SK-N-SH treated with all-trans-retinoic acid at 6 μM for 48 hours (cell line): ENCODE measurements around the gene SP5.
A peak's percentile ranks its signal among the peaks of the same experiment; 100 is the strongest.

Experiments used
- ATAC-seq: fragments of 200-7000 bp; cut with Tn5 transposase; 3 replicates; pipeline ENCODE4 v1.9.1; 2020; ENCODE audit warnings: mild to moderate bottlenecking, moderate library complexity
- ARNTL ChIP-seq: fragments of 450-650 bp; formaldehyde crosslinking; IDR thresholded peaks from 2 replicates; pipeline ENCODE4 v1.5.0; 2020; ENCODE audit warnings: low read depth, mild to moderate bottlenecking, moderate library complexity, borderline replicate concordance
- BACH2 ChIP-seq: fragments of 250-450 bp; sonication (Bioruptor Pico); IDR thresholded peaks from 2 replicates; pipeline ENCODE4 v1.9.0; 2021; ENCODE audit warnings: mild to moderate bottlenecking, borderline replicate concordance
- CSDC2 ChIP-seq: fragments of 250-450 bp; sonication (Bioruptor Pico); IDR thresholded peaks from 2 replicates; pipeline ENCODE4 v1.5.0; 2020; ENCODE audit warnings: mild to moderate bottlenecking, moderate library complexity
- CSRNP3 ChIP-seq: fragments of 250-450 bp; sonication (Bioruptor Pico); IDR thresholded peaks from 2 replicates; pipeline ENCODE4 v1.5.1; 2021; ENCODE audit warnings: mild to moderate bottlenecking, moderate library complexity
- ESRRG ChIP-seq: fragments of 250-450 bp; sonication (Bioruptor Pico); IDR thresholded peaks from 2 replicates; pipeline ENCODE4 v1.6.1; 2021; ENCODE audit warnings: mild to moderate bottlenecking
- GLIS3 ChIP-seq: fragments of 250-450 bp; sonication (Bioruptor Pico); IDR thresholded peaks from 2 replicates; pipeline ENCODE4 v1.5.0; 2020; ENCODE audit warnings: mild to moderate bottlenecking, moderate library complexity
- OSR1 ChIP-seq: fragments of 250-450 bp; sonication (Bioruptor Pico); IDR thresholded peaks from 2 replicates; pipeline ENCODE4 v1.8.0; 2022; ENCODE audit warnings: moderate library complexity, mild to moderate bottlenecking, inconsistent platforms
- PATZ1 ChIP-seq: fragments of 250-450 bp; sonication (Bioruptor Pico); IDR thresholded peaks from 2 replicates; pipeline ENCODE4 v1.8.0; 2020; ENCODE audit warnings: mild to moderate bottlenecking, moderate library complexity, borderline replicate concordance
- POU6F1 ChIP-seq: fragments of 250-450 bp; sonication (Bioruptor Pico); IDR thresholded peaks from 2 replicates; pipeline ENCODE4 v1.8.0; 2021; ENCODE audit warnings: low read depth, mild to moderate bottlenecking, moderate library complexity, borderline replicate concordance
- PPARA ChIP-seq: fragments of 250-450 bp; sonication (Bioruptor Pico); IDR thresholded peaks from 2 replicates; pipeline ENCODE4 v1.5.0; 2020; ENCODE audit warnings: mild to moderate bottlenecking, borderline replicate concordance
- RARB ChIP-seq: fragments of 250-450 bp; sonication (Bioruptor Pico); IDR thresholded peaks from 2 replicates; pipeline ENCODE4 v1.8.0; 2021; ENCODE audit warnings: mild to moderate bottlenecking, moderate library complexity
- SNAI2 ChIP-seq: fragments of 250-450 bp; sonication (Bioruptor Pico); IDR thresholded peaks from 2 replicates; pipeline ENCODE4 v1.5.0; 2020; ENCODE audit warnings: mild to moderate bottlenecking, moderate library complexity
- TCF4 ChIP-seq: fragments of 250-450 bp; sonication (Bioruptor Pico); IDR thresholded peaks from 2 replicates; pipeline ENCODE4 v1.8.0; 2021; ENCODE audit warnings: mild to moderate bottlenecking, moderate library complexity, borderline replicate concordance
- TOX ChIP-seq: fragments of 250-450 bp; sonication (Bioruptor Pico); IDR thresholded peaks from 2 replicates; pipeline ENCODE4 v1.8.0; 2021; ENCODE audit warnings: mild to moderate bottlenecking, moderate library complexity, borderline replicate concordance
- TSHZ2 ChIP-seq: fragments of 250-450 bp; sonication (Bioruptor Pico); IDR thresholded peaks from 2 replicates; pipeline ENCODE4 v1.5.0; 2020; ENCODE audit warnings: mild to moderate bottlenecking, moderate library complexity
- ZC3H10 ChIP-seq: fragments of 250-450 bp; sonication (Bioruptor Pico); IDR thresholded peaks from 2 replicates; pipeline ENCODE4 v1.5.1; 2021; ENCODE audit warnings: mild to moderate bottlenecking, moderate library complexity
- ZFP30 ChIP-seq: fragments of 450-650 bp; formaldehyde crosslinking; IDR thresholded peaks from 2 replicates; pipeline ENCODE4 v1.5.0; 2022; ENCODE audit warnings: mild to moderate bottlenecking, moderate library complexity
- ZNF565 ChIP-seq: fragments of 450-650 bp; formaldehyde crosslinking; conservative IDR thresholded peaks from 2 replicates; pipeline ENCODE4 v1.5.0; 2020; ENCODE audit warnings: low read depth, mild to moderate bottlenecking, moderate library complexity
- ZNF70 ChIP-seq: fragments of 450-650 bp; formaldehyde crosslinking; IDR thresholded peaks from 2 replicates; pipeline ENCODE4 v1.5.0; 2020; ENCODE audit warnings: mild to moderate bottlenecking, moderate library complexity
- ZNF8 ChIP-seq: fragments of 450-650 bp; formaldehyde crosslinking; IDR thresholded peaks from 2 replicates; pipeline ENCODE4 v1.5.0; 2020; ENCODE audit warnings: mild to moderate bottlenecking, moderate library complexity
- TF ChIP-seq, protein P1 (sequence below): fragments of 250-450 bp; sonication (Bioruptor Pico); IDR thresholded peaks from 2 replicates; pipeline ENCODE4 v1.5.1; 2020; ENCODE audit warnings: low read depth, mild to moderate bottlenecking, moderate library complexity

Gene SP5

GRCh38 chr2:170736628-170737027 lies 21.5 kb downstream of the SP5 start:
- no peak for TF ChIP-seq ESRRG (CRISPR knock-in tag)
- TF ChIP-seq BACH2 (CRISPR knock-in tag): no peak
- TF ChIP-seq, protein P1, sequence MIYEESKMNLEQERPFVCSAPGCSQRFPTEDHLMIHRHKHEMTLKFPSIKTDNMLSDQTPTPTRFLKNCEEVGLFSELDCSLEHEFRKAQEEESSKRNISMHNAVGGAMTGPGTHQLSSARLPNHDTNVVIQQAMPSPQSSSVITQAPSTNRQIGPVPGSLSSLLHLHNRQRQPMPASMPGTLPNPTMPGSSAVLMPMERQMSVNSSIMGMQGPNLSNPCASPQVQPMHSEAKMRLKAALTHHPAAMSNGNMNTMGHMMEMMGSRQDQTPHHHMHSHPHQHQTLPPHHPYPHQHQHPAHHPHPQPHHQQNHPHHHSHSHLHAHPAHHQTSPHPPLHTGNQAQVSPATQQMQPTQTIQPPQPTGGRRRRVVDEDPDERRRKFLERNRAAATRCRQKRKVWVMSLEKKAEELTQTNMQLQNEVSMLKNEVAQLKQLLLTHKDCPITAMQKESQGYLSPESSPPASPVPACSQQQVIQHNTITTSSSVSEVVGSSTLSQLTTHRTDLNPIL (CRISPR knock-in tag): no peak
- no peak for TF ChIP-seq RARB (CRISPR knock-in tag)
- no peak for ATAC-seq

DNA sequence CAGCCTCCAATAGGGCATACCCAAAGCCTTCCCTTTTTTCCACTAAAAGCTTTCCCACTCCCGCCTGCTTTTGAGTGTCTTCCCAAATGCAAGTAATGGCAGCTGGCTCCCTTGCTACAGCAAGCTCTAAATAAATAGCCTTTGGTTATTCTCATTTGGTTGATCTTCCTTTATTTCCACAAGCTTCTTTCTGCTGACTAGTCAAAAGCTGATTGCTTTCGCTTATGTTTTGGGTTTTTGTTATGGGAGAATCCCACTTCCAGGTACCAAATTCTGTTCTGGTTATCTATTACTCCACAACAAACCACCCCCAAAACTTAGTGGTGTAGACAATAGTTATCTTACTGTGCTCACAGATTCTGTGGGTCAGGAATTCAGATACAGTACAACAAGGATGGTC lies 22.3 kb downstream of the SP5 start:
- ATAC-seq: no peak
- TF ChIP-seq TCF4 (CRISPR knock-in tag) (no peak), SNAI2 (no peak), TOX (CRISPR knock-in tag) (no peak)
- TF ChIP-seq, all 23 proteins: peak for 0

DNA sequence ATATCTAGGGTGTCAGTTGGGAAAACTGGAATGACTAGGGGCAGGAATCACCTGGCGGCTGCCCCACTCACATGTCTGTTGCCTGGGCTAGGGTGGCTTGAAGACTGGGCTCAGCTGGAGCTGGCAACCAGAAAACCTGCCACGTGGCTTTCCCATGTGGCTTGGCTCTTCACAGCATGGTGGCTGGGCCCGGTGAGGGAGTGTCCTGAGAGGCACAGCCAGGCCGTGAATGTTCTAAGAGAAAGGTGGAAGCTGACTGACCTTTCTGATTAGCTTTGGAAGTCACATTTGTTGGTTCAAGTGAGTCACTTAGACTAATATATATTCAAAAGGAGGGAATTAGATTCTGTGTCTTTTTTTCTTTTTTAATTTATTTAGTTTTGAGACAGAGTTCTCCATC lies 22.7 kb downstream of the SP5 start:
- TF ChIP-seq PPARA (CRISPR knock-in tag): no peak
- TF ChIP-seq OSR1 (CRISPR knock-in tag): no peak
- no peak for TF ChIP-seq BACH2 (CRISPR knock-in tag)
- TF ChIP-seq GLIS3 (CRISPR knock-in tag): no peak
- TF ChIP-seq TCF4 (CRISPR knock-in tag): no peak
- no peak for TF ChIP-seq SNAI2
- no peak for TF ChIP-seq POU6F1
- no peak for ATAC-seq

GRCh38 chr2:170739048-170739447 lies 23.9 kb downstream of the SP5 start:
- peak; percentile 98 for ATAC-seq
- TF ChIP-seq, protein P1 (CRISPR knock-in tag): no peak
- TF ChIP-seq BACH2 (CRISPR knock-in tag): no peak
- no peak for TF ChIP-seq ARNTL (CRISPR knock-in tag)
- no peak for TF ChIP-seq GLIS3 (CRISPR knock-in tag)
- TF ChIP-seq TOX (CRISPR knock-in tag): no peak
- TF ChIP-seq CSDC2 (CRISPR knock-in tag): no peak
- TF ChIP-seq OSR1 (CRISPR knock-in tag): no peak
- TF ChIP-seq ZNF8 (CRISPR knock-in tag): no peak
- TF ChIP-seq ESRRG (CRISPR knock-in tag): no peak
- TF ChIP-seq TSHZ2 (CRISPR knock-in tag): no peak
- TF ChIP-seq SNAI2: no peak
- no peak for TF ChIP-seq ZNF565 (CRISPR knock-in tag)
- no peak for TF ChIP-seq PPARA (CRISPR knock-in tag)
- TF ChIP-seq PATZ1 (CRISPR knock-in tag): no peak
- TF ChIP-seq ZFP30 (CRISPR knock-in tag): no peak
- TF ChIP-seq CSRNP3: no peak
- no peak for TF ChIP-seq ZNF70 (CRISPR knock-in tag)
- no peak for TF ChIP-seq ZC3H10 (CRISPR knock-in tag)
